Liver (tissue), 3 donors: Measurements from ENCODE around the gene PHGDH.
A peak's percentile ranks its signal among the peaks of the same experiment; 100 is the strongest.

ENCODE experiments used
- CTCF ChIP-seq: fragments of 150-350 bp; IDR thresholded peaks from 2 replicates; pipeline ENCODE4 v1.5.1; 2017; ENCODE audit warnings: improper control_type of control experiment, low read depth, low read length; ENCODE audit not compliant: missing input control
- EGR1 ChIP-seq, 2 donors: IDR thresholded peaks; 2 replicates each; pipeline ENCODE4 v1.6.1; 2016 to 2018; ENCODE audit warnings: antibody characterized with exemption in 2 of 2, low read depth in 2 of 2
- HNF4G ChIP-seq: IDR thresholded peaks from 2 replicates; pipeline ENCODE4 v1.6.1; 2016; ENCODE audit warnings: antibody characterized with exemption
- MAX ChIP-seq: IDR thresholded peaks from 2 replicates; pipeline ENCODE4 v1.6.1; 2016; ENCODE audit warnings: antibody characterized with exemption
- RAD21 ChIP-seq, 2 donors: IDR thresholded peaks; 2 replicates each; pipeline ENCODE4 v1.6.1; 2016; ENCODE audit warnings: antibody characterized with exemption in 2 of 2, mild to moderate bottlenecking in 2 of 2
- REST ChIP-seq: IDR thresholded peaks from 2 replicates; pipeline ENCODE4 v1.6.1; 2016; ENCODE audit warnings: antibody characterized with exemption, mild to moderate bottlenecking
- SP1 ChIP-seq: IDR thresholded peaks from 2 replicates; pipeline ENCODE4 v1.6.1; 2018; ENCODE audit warnings: antibody characterized with exemption, mild to moderate bottlenecking
- TAF1 ChIP-seq: conservative IDR thresholded peaks from 2 replicates; pipeline ENCODE4 v1.6.1; 2016; ENCODE audit warnings: antibody characterized with exemption, mild to moderate bottlenecking
- YY1 ChIP-seq: IDR thresholded peaks from 2 replicates; pipeline ENCODE4 v1.6.1; 2016; ENCODE audit warnings: antibody characterized with exemption, mild to moderate bottlenecking
- donor health status: healthy.
- donor health status: healthy.

- TF ChIP-seq CTCF (no peak), YY1 (no peak), HNF4G (no peak), TAF1 (no peak), SP1 (peak; percentile 11), MAX (no peak), REST (no peak), EGR1 (IDR thresholded peaks at IDR 0.05; ENCODE audit: low read depth in 2 of 2) (no peak), RAD21 (IDR thresholded peaks at IDR 0.05) (no peak)
These were observed 25.1 kb upstream of the PHGDH start for GRCh38 chr1:119686661-119687060.
